H9 (cell line): Measurements from ENCODE around the gene TMEM154. TPM values are rescaled to one million over a fixed set of nuclear protein-coding genes. Genes with fewer than 3 reads are reported as not detected.

Source experiments
- DNase-seq: peaks from one replicate; pipeline ENCODE4 v3.0.0-alpha.2; 2017
- H2AFZ ChIP-seq: one replicate; pipeline ENCODE4 v1.6.1; 2013; ENCODE audit warnings: mild to moderate bottlenecking, low read length, control low read depth, moderate library complexity
- H2AK5ac ChIP-seq: 2 replicates; pipeline ENCODE4 v1.6.1; 2013; ENCODE audit warnings: low read length, control low read depth, mixed read lengths; ENCODE audit not compliant: insufficient read length
- H2BK120ac ChIP-seq: one replicate; pipeline ENCODE4 v1.6.1; 2013; ENCODE audit warnings: low read depth, mild to moderate bottlenecking, low read length, control low read depth, inconsistent platforms; ENCODE audit not compliant: poor library complexity, severe bottlenecking
- H2BK12ac ChIP-seq: 2 replicates; pipeline ENCODE4 v1.6.1; 2013; ENCODE audit warnings: low read length, control low read depth, mixed read lengths, low read depth; ENCODE audit not compliant: insufficient read length
- H2BK15ac ChIP-seq: 2 replicates; pipeline ENCODE4 v1.6.1; 2013; ENCODE audit warnings: low read depth, low read length, control low read depth
- H2BK20ac ChIP-seq: one replicate; pipeline ENCODE4 v1.6.1; 2013; ENCODE audit warnings: low read depth, mild to moderate bottlenecking, low read length, control low read depth, inconsistent platforms; ENCODE audit not compliant: poor library complexity, severe bottlenecking
- H2BK5ac ChIP-seq: 2 replicates; pipeline ENCODE4 v1.6.1; 2013; ENCODE audit warnings: low read length, control low read depth, mixed read lengths; ENCODE audit not compliant: insufficient read length
- H3K14ac ChIP-seq: 2 replicates; pipeline ENCODE4 v1.6.1; 2013; ENCODE audit warnings: low read length, control low read depth; ENCODE audit not compliant: insufficient read depth
- H3K18ac ChIP-seq: 2 replicates; pipeline ENCODE4 v1.6.1; 2013; ENCODE audit warnings: low read depth, mild to moderate bottlenecking, mixed read lengths, low read length, control low read depth; ENCODE audit not compliant: insufficient read length
- H3K23ac ChIP-seq: 2 replicates; pipeline ENCODE4 v1.6.1; 2013; ENCODE audit warnings: low read length, control low read depth, mixed read lengths, low read depth; ENCODE audit not compliant: insufficient read length
- H3K23me2 ChIP-seq: 2 replicates; pipeline ENCODE4 v1.6.1; 2013; ENCODE audit warnings: low read depth, mild to moderate bottlenecking, mixed read lengths, low read length, control low read depth; ENCODE audit not compliant: insufficient read length, poor library complexity, severe bottlenecking
- H3K27ac ChIP-seq: 2 replicates; pipeline ENCODE4 v1.5.1; 2013; ENCODE audit warnings: low read length, control low read depth, mixed read lengths, low read depth; ENCODE audit not compliant: insufficient read length
- H3K27me3 ChIP-seq: 2 replicates; pipeline ENCODE4 v1.6.1; 2013; ENCODE audit warnings: low read length, control low read depth, inconsistent platforms; ENCODE audit not compliant: insufficient read depth
- H3K4ac ChIP-seq: 2 replicates; pipeline ENCODE4 v1.6.1; 2013; ENCODE audit warnings: low read depth, mild to moderate bottlenecking, control low read depth, inconsistent platforms, low read length, moderate library complexity
- H3K4me1 ChIP-seq: 2 replicates; pipeline ENCODE4 v1.6.1; 2013; ENCODE audit warnings: low read length, control low read depth, inconsistent platforms; ENCODE audit not compliant: insufficient read depth
- H3K4me2 ChIP-seq: 2 replicates; pipeline ENCODE4 v1.6.1; 2013; ENCODE audit warnings: low read length, control low read depth, mixed read lengths; ENCODE audit not compliant: insufficient read length, insufficient read depth
- H3K56ac ChIP-seq: 2 replicates; pipeline ENCODE4 v1.6.1; 2013; ENCODE audit warnings: low read depth, mild to moderate bottlenecking, mixed read lengths, low read length, control low read depth; ENCODE audit not compliant: insufficient read length
- H3K79me1 ChIP-seq: 2 replicates; pipeline ENCODE4 v1.6.1; 2013; ENCODE audit warnings: low read depth, mild to moderate bottlenecking, moderate library complexity, low read length, control low read depth, inconsistent platforms; ENCODE audit not compliant: insufficient read depth, poor library complexity, severe bottlenecking
- H3K79me2 ChIP-seq: 2 replicates; pipeline ENCODE4 v1.6.1; 2013; ENCODE audit warnings: low read length, control low read depth, inconsistent platforms; ENCODE audit not compliant: insufficient read depth
- H3K9ac ChIP-seq: 2 replicates; pipeline ENCODE4 v1.6.1; 2013; ENCODE audit warnings: low read length, control low read depth, mixed read lengths; ENCODE audit not compliant: insufficient read length; ENCODE audit errors: extremely low read depth
- H3K9me3 ChIP-seq: one replicate; pipeline ENCODE4 v1.6.1; 2013; ENCODE audit warnings: low read depth, low read length, inconsistent platforms; ENCODE audit not compliant: control insufficient read depth
- H3T11ph ChIP-seq: one replicate; pipeline ENCODE4 v1.6.1; 2013; ENCODE audit warnings: mild to moderate bottlenecking, low read length, control low read depth, inconsistent platforms
- H4K20me1 ChIP-seq: one replicate; pipeline ENCODE4 v1.6.1; 2013; ENCODE audit not compliant: control insufficient read depth, insufficient read length, insufficient read depth
- H4K5ac ChIP-seq: 2 replicates; pipeline ENCODE4 v1.6.1; 2013; ENCODE audit warnings: low read depth, mild to moderate bottlenecking, mixed read lengths, low read length, control low read depth; ENCODE audit not compliant: insufficient read length
- H4K8ac ChIP-seq: replicated peaks from 2 replicates; pipeline ENCODE4 v1.6.1; 2013; ENCODE audit warnings: low read length, control low read depth, mixed read lengths, low read depth; ENCODE audit not compliant: insufficient read length
- H4K91ac ChIP-seq: 2 replicates; pipeline ENCODE4 v1.6.1; 2013; ENCODE audit warnings: low read depth, mild to moderate bottlenecking, moderate library complexity, mixed read lengths, low read length, control low read depth; ENCODE audit not compliant: insufficient read length
- H3K27ac Mint-ChIP-seq, 3 experiments: 2 replicates in 2 of 3; 3 replicates in 1 of 3; pipeline ENCODE4 v1.8.0; 2020 to 2021; ENCODE audit warnings: mixed read lengths in 3 of 3, mild to moderate bottlenecking in 1 of 3, moderate library complexity in 1 of 3
- H3K27me3 Mint-ChIP-seq: 2 replicates; pipeline ENCODE4 v1.8.0; 2021; ENCODE audit warnings: low read depth, mild to moderate bottlenecking, moderate library complexity, mixed read lengths
- H3K36me3 Mint-ChIP-seq, 3 experiments: 2 replicates in 2 of 3; 3 replicates in 1 of 3; pipeline ENCODE4 v1.8.0; 2020 to 2021; ENCODE audit warnings: low read depth in 3 of 3, mixed read lengths in 3 of 3; ENCODE audit not compliant: insufficient read depth in 1 of 3
- H3K4me1 Mint-ChIP-seq, 2 experiments: 2 replicates each; pipeline ENCODE4 v1.8.0; 2020; ENCODE audit warnings: mixed read lengths in 2 of 2
- H3K4me3 Mint-ChIP-seq, 2 experiments: 2 replicates in 1 of 2; 3 replicates in 1 of 2; pipeline ENCODE4 v1.8.0; 2020 to 2021; ENCODE audit warnings: mild to moderate bottlenecking in 2 of 2, mixed read lengths in 2 of 2, moderate library complexity in 1 of 2
- H3K9me3 Mint-ChIP-seq, 2 experiments: 2 replicates in 1 of 2; 3 replicates in 1 of 2; pipeline ENCODE4 v1.8.0; 2020; ENCODE audit warnings: mild to moderate bottlenecking in 2 of 2, mixed read lengths in 2 of 2, moderate library complexity in 1 of 2
- CTCF ChIP-seq: fragments of 200-600 bp; sonication (generic); conservative IDR thresholded peaks from 3 replicates; pipeline ENCODE4 v1.8.0; 2021; ENCODE audit warnings: antibody characterized with exemption, mild to moderate bottlenecking
- WGBS: extraction: QIAGEN DNeasy Blood & Tissue Kit; methylation state at CpG from one replicate; pipeline ENCODE4 v1.1.7; 2013; ENCODE audit warnings: missing lambda C conversion rate, low lambda C conversion rate, mixed read lengths; ENCODE audit not compliant: insufficient read length; ENCODE audit errors: extremely low coverage; 5-methylcytosine and 5-hydroxymethylcytosine counted together
- total RNA-seq: library from RNA; stranded (reverse); gene quantifications from 2 replicates; pipeline ENCODE4 v1.2.1, GENCODE V29; 2021

Gene TMEM154
- total RNA-seq, 1 experiment from 2014 or later: 1.7 TPM

GRCh38 chr4:152588869-152589268, 90.9 kb downstream of the TMEM154 start:
- H4K20me1 ChIP-seq: no peaks in the 10 kb centered on the region
- H3K4me1 Mint-ChIP-seq: peaks cover 11 to 14% of the 10 kb centered on the region in 2 experiments
- H3K18ac ChIP-seq: no peak overlapping the region
- no peaks in the 10 kb centered on the region for H3K79me2 ChIP-seq
- no CpG with 5 or more reads among the region's 4 CpGs for WGBS
- no peak overlapping the region for H2BK15ac ChIP-seq
- no peak overlapping the region for H3K27ac Mint-ChIP-seq
- no peak for DNase-seq
- H2BK20ac ChIP-seq: no peak overlapping the region
- no peak for TF ChIP-seq CTCF
- H3K56ac ChIP-seq: no peak overlapping the region
- H3K36me3 Mint-ChIP-seq: peaks cover 0 to 3% (median 0%) of the 10 kb centered on the region in 3 experiments; a peak in 1 of 7 replicates
- H3K4ac ChIP-seq: no peak overlapping the region
- H3K9ac ChIP-seq: no peak overlapping the region
- no peak overlapping the region for H2BK120ac ChIP-seq
- no peaks in the 10 kb centered on the region for H3K4me1 ChIP-seq
- H2BK5ac ChIP-seq: no peak overlapping the region
- H3K23me2 ChIP-seq: peaks cover 5% of the 10 kb centered on the region
- H2AFZ ChIP-seq: no peak overlapping the region
- H3T11ph ChIP-seq: no peak overlapping the region
- H3K27ac ChIP-seq: no peak overlapping the region
- H4K91ac ChIP-seq: no peak overlapping the region
- H2BK12ac ChIP-seq: no peak overlapping the region
- no peaks in the 10 kb centered on the region for H3K27me3 ChIP-seq
- H3K9me3 ChIP-seq: no peaks in the 10 kb centered on the region
- peaks cover 3 to 6% of the 10 kb centered on the region in 2 experiments; a peak in 2 of 5 replicates for H3K9me3 Mint-ChIP-seq
- no peak overlapping the region for H3K14ac ChIP-seq
- H4K8ac ChIP-seq: no peak overlapping the region
- no peaks in the 10 kb centered on the region for H3K79me1 ChIP-seq
- no peak overlapping the region for H4K5ac ChIP-seq
- H3K4me3 Mint-ChIP-seq: no peak overlapping the region
- H3K23ac ChIP-seq: no peak overlapping the region
- peaks cover 5% of the 10 kb centered on the region for H3K27me3 Mint-ChIP-seq
- no peak overlapping the region for H3K4me2 ChIP-seq
- H2AK5ac ChIP-seq: no peak overlapping the region
